Right lobe of liver (tissue), 4 donors: Measurements from ENCODE around the gene PEX16.

Experiments used
- POLR2A ChIP-seq: fragments of 450-650 bp; IDR thresholded peaks from one replicate; pipeline ENCODE4 v1.6.1; 2017; ENCODE audit warnings: antibody characterized with exemption, mild to moderate bottlenecking
- TF ChIP-seq, protein P1 (sequence below), 4 donors: fragments of 200-600 bp in 3 of 4; fragments of 450-650 bp in 1 of 4; IDR thresholded peaks; one replicate each; pipeline versions ENCODE4 v1.5.1 to v1.8.0; 2016 to 2022; ENCODE audit warnings: antibody characterized with exemption in 4 of 4, mild to moderate bottlenecking in 2 of 4
- donor health status: DM: no; HTN: no; CAD: no.
- donor health status: DM: no; HTN: no; CAD: no.
- donor health status: DM: no; HTN: yes; CAD: no.

DNA sequence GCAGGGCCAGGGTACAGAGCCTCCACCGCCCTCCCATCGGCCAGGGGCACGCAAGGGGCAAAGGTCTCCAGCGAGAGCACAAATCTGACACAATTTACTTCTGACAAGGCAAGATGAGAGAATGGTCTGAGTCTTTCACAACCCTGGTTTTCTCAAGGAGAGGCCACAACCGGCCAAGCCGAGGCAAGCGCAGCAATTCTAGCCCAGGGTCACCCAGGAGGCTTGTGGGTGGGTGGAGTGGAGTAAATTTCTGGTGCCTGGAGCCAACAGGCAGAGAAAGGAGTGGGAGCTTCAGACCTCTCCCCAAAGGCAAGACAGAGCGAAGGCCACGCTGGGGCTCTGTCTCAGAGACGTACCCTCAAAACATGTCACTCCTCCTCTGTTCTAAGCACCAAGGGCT is 14.1 kb upstream of the PEX16 start:
- TF ChIP-seq, protein P1, sequence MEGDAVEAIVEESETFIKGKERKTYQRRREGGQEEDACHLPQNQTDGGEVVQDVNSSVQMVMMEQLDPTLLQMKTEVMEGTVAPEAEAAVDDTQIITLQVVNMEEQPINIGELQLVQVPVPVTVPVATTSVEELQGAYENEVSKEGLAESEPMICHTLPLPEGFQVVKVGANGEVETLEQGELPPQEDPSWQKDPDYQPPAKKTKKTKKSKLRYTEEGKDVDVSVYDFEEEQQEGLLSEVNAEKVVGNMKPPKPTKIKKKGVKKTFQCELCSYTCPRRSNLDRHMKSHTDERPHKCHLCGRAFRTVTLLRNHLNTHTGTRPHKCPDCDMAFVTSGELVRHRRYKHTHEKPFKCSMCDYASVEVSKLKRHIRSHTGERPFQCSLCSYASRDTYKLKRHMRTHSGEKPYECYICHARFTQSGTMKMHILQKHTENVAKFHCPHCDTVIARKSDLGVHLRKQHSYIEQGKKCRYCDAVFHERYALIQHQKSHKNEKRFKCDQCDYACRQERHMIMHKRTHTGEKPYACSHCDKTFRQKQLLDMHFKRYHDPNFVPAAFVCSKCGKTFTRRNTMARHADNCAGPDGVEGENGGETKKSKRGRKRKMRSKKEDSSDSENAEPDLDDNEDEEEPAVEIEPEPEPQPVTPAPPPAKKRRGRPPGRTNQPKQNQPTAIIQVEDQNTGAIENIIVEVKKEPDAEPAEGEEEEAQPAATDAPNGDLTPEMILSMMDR (IDR thresholded peaks at IDR 0.05) = no peak
- no peak for TF ChIP-seq POLR2A
